GM19468 (cell line): ENCODE measurements around the gene ADGRL1.
"Not testable (repeated sequence)": the region's sequence is repeated elsewhere in the genome, so short reads cannot be mapped to it uniquely, and the experiment has no call there.

Source experiments
- ATAC-seq: cut with Tn5 transposase; IDR thresholded peaks from one replicate; pipeline ENCODE4 v1.9.1; 2021; ENCODE audit warnings: mild to moderate bottlenecking, moderate library complexity, moderate number of reproducible peaks; ENCODE audit not compliant: unreplicated experiment; ENCODE audit errors: extremely low read depth

The ADGRL1 gene

DNA sequence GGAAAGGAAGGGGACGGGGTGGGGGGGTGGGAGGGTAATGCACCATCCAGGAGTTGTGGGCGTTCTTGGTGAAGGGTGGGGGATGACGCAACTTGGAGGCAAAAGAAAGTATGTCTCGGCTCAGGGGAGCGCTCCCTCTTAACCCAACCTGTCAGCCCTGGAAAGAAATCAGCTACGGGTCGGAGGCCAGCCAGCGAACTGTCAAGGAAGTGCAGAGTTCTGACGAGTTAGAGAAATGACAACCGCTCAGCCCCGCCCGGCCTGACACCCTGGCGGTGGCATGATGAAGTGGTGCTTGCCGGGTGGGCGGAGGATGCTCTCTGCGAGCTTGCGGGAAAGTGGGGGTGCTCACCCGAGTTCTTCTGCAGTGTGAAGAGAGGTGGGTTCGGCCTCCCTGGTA lies 15.4 kb upstream of the ADGRL1 start:
- not testable (repeated sequence) for ATAC-seq

DNA sequence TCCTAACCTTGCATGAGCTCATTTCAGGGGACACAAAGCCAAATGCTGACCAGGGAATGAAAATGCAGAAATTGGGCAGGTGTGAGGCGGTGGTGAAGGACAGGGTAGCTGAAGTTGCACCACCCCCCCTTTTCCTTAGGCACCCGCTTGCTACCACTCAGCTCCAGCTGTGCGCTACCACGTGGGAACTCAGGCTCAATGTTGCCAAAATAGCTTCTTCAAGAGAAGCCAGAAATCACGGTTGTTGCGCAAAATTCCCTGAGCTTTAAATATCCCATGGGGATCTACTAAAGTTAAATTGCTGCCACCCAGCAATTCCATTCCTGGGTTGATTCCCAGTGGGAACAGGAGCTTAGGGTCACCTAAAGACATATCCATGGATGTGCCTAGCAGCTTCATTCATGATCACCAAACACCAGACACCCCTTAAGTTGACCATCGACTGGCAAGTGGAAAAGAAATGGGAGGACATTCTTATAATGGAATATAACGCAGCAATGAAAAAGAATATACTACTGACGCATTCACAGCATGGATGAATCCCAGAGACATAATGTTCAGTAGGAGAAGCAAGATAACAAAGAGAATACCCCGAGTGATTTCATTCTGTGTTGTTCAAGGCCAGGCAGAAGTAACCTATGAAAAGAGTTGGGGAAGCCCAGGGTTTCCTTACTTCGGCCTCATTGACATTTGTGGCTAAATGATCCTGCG lies 12.8 kb upstream of the ADGRL1 start:
- no peak for ATAC-seq

DNA sequence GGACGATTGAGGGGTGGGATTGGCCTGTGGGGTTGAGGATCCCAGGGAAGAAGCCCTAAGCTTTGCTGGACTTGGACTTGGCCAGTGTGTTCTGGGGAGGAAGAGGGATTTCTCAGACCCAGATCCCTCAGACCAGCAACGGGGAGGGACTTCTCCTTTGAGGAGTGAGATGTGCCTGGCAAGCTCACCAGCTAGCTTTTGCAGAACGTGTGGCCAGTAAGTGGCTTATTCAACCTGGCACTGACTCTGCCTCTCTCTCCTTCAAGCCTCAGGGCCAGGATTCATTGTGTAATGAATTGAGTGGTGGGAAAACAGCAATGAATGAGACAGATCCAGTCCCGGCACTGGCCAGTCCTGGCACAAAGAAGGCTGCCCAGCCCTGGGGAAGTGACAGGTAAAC lies 11.9 kb upstream of the ADGRL1 start:
- ATAC-seq = not testable (repeated sequence)

DNA sequence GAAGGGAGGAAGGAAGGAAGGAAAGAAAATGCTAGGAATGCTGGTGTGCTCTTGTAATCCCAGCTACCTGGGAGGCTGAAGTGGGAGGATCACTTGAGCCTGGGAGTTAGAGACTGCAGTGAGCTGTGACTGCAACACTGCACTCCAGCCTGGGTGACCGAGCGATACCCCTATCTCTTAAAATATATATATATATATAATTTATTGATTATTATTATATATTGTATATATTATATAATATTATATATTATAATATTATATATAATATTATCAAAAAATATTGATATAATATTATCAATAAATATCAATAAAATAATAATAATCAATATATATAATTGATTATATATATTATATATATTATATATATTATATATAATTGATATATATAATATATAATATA lies 8.6 kb upstream of the ADGRL1 start:
- no peak for ATAC-seq

DNA sequence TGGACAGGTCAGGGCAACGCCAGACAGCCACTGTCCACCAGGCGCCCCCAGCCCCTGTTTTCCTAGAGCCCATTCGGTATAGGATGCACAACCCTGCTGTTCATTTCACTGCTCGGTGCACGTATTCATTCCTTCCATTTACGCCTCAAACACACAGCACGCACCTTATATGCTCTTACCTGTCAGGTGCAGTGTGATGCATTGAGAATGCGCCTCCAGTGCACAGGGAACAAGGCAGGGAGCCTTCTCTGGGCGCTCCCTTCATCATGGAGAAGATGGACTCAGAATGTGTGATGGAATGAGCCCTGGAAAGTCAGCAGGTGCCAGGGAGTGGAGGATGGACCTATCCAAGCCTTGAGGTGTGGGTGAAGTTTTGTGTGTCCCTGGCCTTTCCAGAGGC lies 4.2 kb upstream of the ADGRL1 start:
- ATAC-seq = not testable (repeated sequence)

DNA sequence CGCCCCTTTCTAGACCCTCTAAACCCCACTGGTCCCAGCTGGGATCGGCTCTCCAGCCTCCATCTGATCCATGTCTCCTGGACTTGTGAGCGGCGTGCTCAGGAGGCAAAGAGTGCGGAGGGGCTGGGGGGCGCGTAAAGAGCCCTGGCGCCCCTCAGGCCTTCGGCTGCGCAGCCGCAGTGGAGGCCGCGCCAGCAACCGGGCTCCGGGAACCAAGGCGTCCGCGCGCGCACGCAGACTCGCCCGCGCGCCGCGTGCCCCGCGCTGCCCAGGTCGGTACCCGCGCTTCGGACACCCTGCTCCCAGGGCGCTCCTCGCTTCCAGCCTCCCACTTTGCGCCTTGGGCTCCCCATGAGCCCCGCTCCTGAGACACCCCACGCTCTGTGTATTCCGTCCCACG lies 3.4 kb upstream of the ADGRL1 start:
- not testable (repeated sequence) for ATAC-seq

DNA sequence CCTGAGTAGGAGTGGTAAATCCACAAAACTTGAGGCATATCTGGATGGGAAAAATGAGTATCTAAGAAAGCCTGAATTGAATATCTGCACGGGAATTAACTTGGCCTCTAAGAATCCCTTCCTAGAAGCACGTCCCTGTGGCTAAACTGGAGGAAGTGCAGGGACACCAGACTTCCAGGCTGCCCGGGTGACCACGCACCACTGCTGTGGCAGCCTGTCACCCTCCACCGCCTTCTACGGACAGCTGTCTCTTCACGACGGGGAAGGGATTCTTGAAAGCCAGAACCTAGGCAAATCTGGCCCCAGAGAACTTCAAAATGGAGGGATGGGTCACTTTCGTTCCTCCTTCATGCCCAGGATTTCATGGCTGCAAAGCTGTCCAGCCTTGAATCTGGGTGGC lies 2.5 kb upstream of the ADGRL1 start:
- ATAC-seq = not testable (repeated sequence)

DNA sequence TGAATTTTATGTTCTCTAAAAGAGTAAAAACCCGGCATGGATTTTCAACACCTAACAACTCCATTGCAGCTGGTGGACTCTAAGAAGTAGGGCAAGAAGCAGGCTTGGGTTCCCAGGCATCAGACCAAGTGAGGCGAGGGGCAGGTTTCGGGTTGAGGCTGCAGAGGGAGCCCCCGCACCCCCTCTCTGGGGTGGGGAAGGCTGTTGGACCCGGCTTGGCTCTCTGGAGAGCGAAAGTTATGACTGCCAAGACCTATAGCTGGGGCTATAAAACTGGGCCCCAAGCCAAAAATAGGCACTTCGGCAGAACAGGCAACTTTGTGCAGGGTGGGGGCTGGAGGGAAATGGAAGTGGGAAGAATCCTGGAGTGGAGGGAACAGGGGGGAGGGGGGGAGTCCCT lies 1.8 kb upstream of the ADGRL1 start:
- not testable (repeated sequence) for ATAC-seq

DNA sequence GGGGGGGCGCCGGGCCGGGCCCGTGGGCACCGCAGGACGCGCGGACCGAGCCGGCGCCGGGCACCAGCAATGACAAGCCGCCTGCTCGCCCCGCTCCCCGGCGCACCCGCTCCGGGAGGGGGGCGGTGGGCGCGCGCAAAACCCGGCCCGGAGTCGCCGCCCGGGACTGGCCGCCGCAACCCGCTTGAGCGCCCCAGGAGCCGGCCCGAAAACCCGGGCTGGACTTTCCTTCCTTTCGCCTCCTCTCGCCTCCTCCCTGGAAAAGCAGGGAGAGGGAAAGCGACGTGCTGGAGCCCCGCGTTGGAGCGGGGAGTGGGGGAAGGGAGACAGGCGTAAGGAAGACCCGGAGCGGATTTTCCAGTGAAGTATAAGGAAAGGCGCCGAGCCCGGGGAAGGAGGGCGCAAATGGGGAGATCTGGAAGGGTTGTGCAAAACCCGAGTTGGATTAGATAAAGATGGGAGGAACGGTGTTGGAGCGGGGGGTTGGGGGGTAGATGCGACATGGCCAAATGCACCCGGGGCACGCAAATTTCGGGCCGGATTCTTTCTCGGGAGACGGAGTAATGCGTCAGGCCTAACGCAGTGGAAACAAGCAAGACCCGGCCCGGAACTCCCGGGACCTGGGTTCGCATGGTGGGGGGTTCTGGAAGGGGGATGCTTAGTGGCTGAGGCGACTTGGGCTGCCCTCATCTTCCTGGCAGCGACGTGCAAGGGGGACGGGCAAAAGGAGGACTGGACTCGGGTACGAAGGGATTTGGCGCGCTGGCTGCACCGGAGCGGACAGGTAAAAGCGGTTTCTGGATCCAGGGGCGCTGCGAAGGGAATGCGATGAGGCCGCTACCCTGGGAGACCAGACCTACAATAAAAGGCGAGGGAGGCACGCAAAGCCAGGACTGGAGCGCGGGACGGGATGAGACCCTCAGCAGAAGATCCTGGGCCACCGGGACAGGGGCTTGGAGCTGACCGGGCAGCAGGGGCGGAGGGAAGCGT lies 1.1 kb upstream of the ADGRL1 start:
- not testable (repeated sequence) for ATAC-seq

DNA sequence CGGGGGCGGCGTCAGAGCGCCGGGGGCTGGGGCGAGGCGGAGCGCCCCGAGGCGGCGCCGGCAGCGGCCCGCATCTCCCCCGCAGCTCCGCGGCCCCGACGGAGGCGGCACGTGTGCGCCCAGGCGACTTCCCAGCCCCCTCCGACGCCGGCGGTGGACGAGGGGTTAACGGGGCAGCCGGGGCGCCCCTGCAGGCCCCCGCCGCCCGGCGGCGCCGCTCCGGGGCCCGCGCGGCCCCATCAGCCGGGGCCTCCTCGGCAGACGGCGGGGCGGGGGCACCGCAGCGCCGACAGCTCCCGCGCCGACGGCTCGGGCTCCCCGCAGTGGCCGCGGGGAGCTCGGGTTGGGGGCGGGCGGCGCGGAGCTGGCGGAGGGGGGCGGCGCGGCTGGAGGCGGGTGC lies 339 bp upstream of the ADGRL1 start:
- ATAC-seq = not testable (repeated sequence)

DNA sequence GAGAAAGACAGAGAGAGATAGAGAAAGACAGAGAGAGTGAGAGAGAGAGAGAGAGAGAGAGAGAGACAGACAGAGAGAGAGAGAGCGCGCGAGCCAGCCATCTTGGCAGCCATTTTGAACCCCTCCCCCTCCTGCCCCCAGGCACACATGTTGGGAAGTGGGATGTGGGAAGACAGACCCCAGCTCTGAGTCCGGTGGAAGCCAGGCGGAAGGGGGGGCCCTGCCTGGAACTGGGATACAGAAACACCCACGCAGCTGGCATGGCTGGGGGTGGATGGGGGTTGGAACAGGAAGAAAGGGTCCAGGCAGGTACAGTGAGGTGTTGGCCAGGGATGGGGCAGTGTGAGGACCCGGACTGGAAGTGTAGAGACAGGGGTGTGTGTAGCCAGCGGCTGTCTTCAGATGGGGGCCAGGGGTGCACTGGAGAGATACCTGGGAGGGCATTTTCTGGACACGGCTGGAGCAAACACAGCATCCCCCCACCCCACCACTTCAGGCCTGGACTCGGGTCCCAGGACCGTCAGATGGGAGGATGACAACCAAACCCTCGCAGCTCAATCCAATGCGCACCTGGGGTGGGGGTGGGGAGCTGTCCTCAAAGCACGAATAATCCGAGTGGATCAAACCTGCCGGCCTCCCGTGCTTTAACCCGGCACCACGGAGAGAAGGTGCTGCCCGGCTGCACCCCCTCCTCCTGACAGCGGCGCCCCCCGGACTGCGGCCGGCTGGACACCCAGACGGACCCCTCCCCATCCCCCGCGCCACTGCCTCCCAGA lies 1.1 kb downstream of the ADGRL1 start:
- not testable (repeated sequence) for ATAC-seq

DNA sequence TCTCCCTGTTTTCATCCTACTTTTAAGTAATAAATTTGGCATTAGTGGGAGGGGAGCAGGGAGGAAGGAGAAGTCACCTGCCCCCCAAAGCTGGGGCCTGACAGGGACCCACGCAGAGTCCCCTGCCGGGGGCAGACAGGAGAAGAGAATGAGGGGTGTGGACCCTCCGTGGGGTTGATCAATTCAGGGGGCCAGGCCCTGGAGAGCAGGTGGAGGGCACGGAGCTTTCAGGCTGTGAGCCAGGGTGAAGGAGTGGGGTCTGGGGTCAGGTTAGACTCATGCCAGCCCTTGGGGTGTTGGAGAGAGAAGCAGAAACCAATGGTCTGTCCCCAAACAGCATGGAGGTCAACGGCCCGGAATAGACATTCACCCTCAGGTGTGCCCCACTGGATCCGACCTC lies 1.8 kb downstream of the ADGRL1 start:
- ATAC-seq = not testable (repeated sequence)

DNA sequence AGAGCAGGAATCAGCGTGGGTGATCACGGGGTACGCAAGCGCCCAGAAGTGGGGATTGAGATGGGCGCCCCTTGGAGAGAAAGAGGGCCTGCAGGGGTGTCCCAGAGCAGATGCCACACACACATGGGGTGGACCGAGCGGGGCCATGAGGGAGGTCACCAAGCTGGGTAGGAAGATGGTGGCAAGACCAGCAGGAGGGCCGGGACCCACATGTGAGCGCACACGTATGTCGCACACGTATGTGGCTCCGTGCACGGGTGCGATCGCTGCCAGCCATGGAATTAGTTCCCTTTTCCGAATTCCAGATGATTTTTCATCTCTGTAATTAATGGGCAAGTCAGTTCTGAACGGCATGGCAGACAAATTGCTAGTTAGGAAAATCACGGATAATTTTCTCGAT lies 2.2 kb downstream of the ADGRL1 start:
- ATAC-seq = not testable (repeated sequence)

DNA sequence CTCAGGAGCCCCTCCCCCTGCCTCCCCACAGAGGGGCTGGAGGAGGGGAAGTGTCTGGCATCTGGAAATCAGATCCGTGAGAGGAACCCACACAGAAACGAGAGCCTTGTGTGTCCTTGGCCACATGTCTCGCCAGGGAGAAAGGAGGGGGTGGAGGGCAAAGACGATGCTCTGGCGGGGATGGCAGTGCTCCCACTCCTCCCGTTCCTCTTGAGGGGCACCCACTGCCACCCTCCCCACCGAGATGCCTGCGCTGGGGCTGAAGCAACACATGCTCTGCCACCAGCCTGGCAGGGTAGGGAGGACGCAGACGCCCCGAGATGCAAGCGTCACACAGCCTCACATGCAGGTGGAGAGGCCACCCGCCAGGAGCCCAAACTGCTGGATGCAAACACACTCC lies 2.8 kb downstream of the ADGRL1 start:
- no peak for ATAC-seq

DNA sequence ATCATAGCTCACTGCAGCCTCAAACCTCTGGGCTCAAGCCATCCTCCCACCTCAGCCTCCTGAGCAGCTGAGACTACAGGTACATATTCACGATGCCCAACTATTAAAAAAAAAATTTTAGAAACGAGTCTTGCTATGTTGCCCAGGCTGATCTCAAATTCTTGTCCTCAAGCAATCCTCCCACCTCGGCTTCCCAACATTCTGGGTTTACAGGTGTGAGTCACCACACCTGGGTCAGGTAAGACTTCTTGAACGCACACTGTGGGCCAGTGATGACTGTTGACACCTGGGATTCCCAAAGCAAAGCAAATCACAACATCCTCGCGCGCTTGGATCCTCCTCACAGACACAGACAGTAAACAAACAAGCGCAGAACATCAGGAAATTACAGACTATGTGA lies 4.5 kb downstream of the ADGRL1 start:
- ATAC-seq = not testable (repeated sequence)

DNA sequence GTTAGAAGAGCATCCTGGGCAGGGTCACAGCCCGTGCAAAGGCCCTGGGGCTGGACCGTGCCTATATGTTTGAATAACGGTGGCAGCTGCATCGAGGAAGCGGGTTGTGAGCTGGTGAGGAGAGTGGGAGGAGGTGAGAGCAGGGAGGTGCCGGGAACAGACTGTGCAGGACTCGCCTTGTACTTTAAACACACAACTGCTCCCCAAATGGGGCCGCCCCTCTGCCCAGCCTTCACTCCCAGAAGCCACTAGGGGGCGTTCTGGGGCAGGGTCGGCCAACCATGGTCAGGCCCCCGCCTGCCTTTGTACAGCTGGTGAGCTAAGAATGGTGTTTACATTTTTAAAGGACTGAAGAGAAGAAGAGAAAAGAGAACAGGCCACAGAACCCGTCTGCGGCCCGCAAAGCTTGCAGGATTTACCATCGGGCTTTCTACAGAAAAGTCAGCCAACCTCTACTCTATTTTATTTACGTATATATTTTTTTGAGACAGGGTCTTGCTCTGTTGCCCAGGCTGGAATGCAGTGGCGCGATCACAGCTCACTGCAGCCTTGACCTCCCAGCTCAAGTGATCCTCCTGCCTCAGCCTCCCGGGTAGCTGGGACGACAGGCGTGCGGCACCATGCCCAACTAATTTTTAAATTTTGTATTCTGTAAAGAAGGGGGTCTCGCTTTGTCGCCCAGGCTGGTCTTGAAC lies 5.7 kb downstream of the ADGRL1 start:
- not testable (repeated sequence) for ATAC-seq

DNA sequence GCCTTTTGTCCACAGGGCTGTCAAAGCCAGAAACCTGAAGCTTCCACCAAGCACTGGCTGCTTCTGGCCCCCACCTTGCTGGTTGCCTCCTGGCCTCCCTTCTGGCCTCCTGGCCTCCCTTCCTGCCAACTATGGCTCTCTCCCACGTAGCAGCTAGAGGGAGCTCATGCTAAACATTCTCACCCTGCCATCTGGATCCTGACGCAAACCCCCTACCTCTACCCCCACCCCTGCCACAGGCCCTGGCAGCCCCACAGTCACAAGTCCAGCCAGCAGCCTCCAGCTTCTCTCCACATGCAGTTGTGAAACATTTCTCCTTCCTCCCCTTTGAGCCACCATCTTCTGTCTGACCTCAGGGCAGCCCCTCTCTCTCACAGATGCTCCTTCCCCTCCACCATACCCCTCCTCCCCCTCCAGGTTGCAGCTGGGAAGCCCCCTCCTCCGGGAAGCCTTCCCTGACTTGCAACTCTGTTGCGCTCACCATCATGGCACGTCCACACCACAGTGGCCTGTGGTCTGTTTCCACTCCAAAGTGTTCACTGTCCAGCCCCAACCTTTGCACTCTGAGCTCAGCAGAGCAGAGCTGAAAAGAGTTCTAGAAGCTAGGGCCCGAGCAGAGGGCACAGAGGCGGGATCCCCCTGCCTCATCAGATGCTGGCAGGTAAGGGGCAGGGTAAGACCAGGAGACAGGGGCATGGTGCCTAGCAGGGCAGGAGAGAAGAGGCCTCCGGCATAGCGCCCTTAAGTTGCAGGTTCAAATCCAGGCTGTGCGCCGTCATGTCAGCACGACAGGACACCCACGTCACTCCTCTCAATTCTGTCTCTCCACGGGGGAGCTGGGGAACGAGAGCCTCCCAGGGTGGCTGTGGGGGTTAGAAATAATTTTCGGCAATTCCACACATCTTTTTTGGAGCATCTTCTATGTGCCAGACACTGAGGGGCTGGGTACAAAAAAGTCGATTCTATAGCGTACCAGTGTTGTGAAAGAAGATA lies 7.3 kb downstream of the ADGRL1 start:
- ATAC-seq = no peak

DNA sequence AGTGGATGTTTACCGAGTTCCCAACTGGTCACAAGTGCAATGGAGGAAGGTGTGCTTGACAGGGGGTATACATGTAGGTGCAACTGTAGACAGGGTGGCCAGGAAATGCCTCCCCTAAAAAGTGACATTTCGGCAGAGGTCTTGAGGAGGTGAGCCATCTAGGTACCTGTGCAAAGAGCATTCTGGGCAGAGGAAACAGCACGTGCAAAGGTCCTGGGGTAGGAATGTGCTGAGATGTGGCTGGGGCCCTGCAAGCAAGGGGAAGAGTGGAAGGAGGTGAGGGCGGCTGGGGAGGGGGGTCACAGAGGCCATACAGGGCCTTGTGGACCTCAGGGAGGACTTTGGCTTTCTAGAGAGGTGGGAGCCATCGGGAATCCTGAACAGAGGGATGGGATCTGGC lies 8.1 kb downstream of the ADGRL1 start:
- no peak for ATAC-seq

DNA sequence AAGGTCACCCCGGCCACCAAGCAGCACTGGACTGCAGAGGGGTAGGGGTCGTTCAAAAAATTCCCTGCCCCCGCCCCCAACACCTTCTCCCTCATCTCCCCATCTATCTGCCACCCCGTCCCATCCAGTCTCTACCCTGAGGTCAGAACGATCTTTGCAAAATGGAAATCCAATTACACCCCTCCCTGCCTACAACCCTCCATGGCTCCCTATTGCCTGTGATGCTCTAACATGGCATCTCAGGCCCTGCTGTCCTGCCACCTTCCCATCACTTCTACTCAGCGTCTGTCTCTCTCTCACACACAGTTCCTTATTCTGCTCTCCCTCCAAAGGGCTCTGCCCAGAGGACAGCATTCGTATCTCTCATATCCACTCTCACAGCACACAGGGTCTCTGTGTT lies 8.7 kb downstream of the ADGRL1 start:
- not testable (repeated sequence) for ATAC-seq
